Measurements from ENCODE around the gene NCOA7.
"Not testable (repeated sequence)": the region's sequence is repeated elsewhere in the genome, so short reads cannot be mapped to it uniquely, and the experiment has no call there.

NCOA7 gene

GRCh38 chr6:125930765-125931418, 140.1 kb downstream of the NCOA7 start:
- DNase-seq, result no peak

DNA sequence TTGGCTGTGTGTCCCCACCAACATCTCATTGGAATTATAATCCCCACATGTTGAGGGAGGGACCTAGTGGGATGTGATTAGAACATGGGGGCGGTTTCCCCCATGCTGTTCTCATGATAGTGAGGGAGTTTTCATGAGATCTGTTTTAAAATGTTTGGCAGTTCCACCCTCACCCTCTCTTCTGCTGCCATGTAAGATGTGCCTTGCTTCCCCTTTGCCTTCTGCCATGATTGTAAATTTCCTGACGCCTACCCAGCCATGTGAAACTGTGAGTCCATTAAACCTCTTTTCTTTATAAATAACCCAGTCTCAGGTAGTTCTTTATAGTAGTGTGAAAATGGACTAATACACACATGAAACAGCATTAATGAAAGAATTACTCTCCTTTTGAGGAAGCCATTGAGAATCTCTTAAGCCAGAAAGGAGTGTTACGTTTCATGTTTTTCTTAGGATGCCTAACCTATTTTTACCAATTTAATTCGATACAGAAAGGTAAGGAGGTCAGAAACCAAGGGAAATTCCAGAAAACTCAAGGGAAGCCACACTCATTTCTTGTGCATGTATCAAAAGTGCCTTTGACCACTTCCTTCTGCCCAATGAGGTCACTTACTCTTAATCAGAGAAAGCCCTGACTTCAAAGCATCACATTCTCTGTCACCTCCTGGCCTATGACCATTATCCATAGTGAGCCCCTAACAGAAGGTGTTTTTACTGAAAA, 141.1 kb downstream of the NCOA7 start:
- no peak for DNase-seq

DNA sequence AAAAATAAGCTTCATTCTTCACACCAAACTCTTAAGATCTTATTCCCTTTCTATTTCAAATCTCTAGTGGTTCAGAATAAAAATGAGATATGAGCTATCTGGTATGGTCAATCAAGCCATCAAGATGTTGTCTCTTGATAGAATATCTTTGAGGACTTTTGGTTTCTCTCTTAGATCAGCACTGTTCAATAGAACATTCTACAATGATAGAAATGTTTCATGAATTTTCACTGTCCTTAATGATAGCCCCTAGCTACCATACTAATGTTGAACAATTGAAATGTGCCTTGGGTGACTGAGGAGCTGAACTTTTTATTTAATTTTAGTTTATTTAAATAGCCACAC, 141.7 kb downstream of the NCOA7 start:
- no peak for DNase-seq

DNA sequence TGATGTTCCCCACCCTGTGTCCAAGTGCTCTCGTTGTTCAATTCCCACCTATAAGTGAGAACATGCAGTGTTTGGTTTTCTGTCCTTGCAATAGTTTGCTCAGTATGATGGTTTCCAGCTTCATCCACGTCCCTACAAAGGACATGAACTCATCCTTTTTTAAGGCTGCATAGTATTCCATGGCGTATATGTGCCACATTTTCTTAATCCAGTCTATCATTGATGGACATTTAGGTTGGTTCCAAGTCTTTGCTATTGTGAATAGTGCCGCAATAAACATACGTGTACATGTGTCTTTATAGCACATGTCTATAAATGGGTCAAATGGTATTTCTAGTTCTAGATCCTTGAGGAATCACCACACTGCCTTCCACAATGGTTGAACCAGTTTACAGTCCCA, 144.8 kb downstream of the NCOA7 start:
- DNase-seq, result not testable (repeated sequence)

GRCh38 chr6:125939026-125939425, 148.3 kb downstream of the NCOA7 start:
- no peak for DNase-seq

DNA sequence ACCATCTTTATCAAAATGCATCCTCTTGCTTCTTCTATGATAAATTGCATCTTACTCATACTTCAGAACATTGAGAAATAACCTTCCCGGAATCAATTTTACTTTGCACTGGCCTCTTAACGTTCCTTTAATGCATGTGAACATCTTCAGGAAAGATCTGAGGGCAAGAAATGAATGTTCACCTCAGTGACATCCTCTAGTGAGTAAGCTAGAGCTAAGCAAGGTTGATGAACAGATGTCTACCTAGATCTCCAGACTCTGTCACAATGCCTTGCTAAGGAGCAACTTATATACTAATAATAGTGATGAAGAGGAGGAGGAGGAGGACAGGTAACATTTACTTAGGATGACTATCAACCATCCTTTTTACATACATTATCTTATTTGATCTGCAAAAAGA, 149.0 kb downstream of the NCOA7 start:
- no peak for DNase-seq

DNA sequence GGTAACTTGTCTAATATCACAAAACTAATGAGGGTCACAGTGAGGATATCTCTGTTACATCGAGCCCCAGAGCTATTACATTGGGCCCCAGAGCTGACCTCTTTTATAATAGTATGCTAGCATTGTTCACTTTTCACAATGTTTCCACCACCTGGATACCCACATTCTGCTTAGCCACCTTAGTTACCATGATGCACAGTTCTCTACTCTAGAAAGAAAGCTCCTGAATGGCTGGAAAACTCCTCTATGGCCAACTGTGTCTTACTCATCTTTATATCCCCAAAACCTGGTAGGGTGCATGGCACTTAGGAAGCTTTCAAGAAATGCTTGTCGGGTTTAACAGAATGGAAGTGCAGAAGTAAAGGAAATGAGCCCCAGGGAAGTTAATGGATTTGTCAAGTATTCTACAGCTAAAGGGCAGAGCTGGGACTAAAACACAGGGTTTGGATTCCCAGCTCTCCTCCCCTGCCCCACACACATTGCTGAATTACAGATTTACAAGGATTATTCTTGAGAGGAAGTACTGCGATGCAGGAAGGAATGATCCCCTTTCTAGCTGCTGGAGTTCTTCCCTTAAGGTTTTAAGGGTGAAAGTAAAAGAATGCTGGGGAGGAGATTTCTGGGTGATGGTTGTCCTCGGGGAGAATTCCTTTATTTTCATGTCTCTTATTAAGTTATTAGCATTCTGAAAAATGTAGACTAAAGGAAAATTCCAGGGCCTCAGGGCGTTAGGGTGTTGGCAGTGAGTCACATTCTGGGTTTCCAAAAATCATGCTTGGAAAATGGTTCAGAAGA, 149.7 kb downstream of the NCOA7 start:
- no peak for DNase-seq

DNA sequence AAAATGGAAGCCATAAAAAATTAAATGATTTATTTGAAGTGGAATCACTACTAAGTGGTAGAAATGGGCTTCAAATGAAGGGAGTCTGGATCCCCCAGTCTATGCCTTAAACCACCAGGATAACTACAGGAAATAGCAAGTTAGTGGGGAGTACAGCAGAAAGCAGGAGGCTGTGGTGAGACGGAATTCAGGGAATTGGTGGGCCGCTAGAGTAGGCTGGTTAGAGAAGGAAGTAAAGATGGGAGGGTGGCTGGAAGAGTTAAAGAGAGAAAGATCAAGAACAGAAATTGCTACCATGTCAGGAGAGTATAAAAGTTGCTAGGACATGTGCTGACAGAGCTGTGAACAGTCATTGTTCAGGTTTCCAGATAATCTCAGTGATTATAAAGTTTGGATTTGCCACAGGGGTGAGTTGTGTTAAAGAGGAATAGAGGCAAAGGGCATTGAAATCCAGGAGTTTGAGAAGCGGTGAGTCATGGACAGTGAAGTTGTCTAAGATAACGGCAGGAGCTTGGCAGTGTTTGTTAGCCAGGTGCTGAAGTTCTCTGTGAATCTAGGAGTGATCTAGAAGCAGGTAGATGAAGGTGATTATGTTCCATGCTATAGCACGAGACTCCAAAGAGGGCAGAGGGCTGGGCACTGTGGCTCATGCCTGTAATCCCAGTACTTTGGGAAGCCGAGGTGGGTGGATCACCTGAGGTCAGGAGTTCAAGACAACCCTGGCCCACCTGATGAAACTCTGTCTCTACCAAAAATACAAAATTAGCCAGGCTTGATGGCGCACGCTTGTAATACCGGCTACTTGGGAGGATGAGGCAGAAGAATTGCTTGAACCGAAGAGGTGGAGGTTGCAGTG, 152.1 kb downstream of the NCOA7 start:
- DNase-seq, result no peak

DNA sequence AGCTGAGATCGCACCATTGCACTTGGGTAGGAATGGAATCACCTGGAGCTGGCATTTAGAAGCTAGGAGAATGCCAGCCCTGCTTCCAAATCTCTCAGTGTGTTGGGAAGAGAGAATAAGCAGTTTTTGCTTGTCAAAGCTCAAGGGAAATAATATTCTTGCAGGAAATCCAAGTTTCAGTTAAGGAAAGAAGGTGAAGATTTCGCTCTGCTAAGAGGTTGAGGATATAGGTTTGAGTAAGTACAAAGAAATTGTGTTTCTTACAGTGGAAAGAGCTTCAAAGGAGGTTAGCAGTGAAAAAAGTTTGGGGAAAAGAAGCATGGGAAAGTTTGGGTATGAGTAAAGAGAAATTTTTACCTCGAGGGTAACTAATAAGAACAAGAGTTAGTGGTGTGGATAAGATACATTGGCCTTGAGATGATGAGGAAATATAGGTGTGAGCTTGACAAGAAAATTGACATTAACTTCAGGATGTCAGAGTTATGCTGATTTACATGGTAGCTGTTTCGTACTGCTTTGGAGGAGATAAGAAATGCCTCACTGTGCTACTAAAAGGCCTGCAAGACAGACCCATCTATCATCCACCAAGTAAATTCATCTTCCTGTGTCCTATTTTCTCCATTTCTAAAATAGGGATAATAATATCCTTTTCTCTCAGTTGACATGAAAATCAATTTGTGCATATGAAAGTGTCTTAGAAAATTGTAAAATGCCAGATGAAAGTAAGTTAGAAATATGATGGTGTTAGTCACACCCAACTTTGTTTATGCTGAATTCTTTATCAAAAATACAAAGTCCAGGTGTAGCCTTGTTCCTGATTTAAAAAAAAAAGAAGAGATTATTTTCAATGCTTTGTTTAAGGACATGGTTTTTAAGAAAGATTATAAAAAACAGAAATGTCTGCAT, 153.0 kb downstream of the NCOA7 start:
- no peak for DNase-seq

- no peak for DNase-seq
These were observed 153.7 kb downstream of the NCOA7 start for GRCh38 chr6:125944434-125944816.

DNA sequence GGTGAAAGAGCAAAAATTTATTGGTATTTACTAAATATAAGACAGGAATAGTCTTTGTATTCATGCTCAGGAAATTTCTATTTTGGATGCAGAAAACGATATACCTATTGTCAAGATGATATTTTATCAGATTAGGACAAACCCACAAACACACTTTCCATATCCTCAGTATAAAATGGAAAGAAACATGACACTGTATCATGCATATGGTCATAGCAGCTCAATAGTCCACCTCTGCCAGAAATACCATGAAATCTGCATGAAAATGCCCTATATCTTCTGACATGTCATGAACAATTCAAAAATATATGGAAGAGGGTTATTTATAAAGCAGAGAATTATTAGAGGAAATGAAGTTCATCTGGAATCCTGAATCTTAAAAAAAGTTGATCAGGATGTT, 154.1 kb downstream of the NCOA7 start:
- no peak for DNase-seq

DNA sequence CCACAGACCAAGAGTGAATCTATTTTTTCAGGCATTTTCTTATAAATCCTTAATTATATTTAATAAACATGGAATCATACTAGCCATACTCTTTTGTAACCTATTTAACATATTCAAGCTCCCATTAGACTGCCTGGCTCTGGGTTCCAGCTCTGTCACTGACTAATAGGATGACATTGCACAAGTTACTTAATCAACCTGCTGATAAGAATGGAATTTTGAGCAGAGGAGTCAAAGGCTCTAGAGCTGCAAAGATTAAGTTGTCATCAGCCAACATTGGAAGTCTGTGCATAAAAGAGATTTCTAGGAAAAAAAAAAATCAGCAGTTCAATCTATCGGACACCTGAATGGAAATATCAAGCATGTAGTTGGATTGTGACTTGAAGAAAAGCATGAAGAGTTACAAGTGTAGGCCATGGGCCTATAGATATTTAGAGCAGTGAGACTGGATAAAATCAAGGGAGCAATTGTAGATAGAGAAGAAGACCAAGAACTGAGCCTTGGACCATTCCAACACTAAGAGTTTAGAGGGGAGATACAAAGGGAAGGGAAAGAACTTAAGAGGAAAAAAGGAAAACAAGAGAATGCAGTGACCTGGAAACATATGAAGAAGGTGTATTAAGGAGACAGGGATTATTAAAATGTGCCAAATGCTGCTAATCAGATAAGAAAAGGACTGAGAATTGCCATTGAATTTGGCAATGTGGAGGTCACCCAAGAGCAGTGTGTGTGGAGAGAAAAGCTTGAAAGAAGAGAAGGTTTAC, 154.8 kb downstream of the NCOA7 start:
- no peak for DNase-seq

- DNase-seq, result no peak
These were observed 156.9 kb downstream of the NCOA7 start for GRCh38 chr6:125947615-125948014.

DNA sequence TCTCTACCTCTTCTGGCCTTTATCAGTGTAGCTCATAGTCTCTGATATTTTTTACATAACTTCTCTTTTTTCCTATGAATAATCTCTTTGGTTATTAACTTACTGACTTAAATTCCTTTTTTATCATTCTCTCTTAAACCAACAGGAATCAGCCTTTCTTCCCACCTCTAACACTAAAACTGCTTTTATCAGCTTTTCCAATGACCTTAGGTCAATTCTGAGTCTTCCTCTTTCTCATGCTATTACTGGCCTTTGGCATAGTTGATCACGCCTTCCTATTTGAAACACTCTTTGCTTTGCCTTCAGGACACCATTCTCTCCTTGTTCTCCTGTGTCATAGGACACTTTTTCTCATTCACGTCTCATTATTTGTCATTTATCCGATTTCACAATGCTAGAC, 157.7 kb downstream of the NCOA7 start:
- no peak for DNase-seq

GRCh38 chr6:125949069-125949468, 158.3 kb downstream of the NCOA7 start:
- DNase-seq, result no peak

GRCh38 chr6:125950293-125950692, 159.5 kb downstream of the NCOA7 start:
- no peak for DNase-seq

DNA sequence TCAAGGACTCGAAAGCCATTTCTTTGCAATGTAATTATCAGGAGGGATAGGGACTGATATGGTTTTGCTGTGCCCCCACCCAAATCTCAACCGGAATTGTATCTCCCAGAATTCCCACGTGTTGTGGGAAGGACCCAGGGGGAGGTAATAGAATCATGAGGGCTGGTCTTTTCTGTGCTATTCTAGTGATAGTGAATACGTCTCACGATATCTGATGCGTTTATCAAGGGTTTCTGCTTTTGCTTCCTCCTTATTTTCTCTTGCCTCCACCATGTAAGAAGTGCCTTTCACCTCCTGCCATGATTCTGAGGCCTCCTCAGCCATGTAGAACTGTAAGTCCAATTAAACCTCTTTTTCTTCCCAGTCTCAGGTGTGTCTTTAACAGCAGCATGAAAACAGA, 160.0 kb downstream of the NCOA7 start:
- not testable (repeated sequence) for DNase-seq

DNA sequence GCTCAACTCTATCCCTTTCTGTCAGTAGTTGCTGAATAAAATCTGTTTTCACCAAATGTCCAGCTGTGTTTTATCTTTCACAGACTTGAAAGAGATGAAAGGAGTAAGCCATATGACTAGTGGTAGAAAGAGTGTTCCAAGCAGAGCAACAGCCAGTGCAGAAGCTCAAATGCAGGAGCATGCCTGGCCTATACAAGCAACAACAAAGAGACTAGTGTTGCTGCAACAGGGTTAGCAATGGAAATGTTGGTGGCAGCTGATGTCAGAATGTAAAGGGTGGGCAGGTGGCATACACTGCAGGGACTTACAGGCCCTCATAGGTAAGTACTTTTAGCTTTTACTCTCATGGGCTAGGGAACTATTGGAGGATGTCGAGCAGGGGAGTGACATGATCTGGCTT, 160.6 kb downstream of the NCOA7 start:
- no peak for DNase-seq

DNA sequence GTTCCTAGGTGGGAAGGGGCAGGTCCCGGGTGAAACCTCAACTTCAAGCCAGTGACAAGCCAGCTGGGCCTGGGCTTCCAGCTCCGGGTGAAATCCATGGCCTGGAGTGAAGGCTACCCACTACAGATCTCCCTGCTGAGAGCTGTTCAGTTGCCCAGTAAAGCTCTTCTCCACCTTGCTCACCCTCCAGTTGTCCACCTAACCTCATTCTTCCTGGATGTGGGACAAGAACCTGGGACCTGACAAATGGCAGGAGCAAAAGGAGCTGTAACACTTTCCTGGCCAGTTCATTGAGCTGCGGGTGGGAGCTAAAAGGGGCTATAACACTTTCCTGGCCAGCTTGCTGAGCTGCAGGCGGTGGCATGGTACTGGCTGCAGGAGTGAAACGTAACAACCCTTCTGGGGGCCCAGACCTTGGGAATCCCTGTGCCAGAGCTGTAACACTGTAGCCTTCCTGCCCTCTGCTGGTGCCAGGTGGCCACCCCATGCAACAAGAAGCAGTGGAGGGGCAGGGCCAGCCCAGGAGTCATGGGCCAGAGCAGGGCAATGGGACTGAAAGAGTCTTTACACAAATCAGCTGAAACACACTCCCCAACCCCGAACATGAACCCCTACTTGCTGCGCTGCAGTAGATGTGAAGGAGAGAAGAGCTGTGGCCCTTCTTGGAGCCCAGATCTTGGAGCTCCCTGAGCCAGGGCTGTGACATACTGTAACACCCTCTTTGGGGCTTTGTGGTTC, 162.2 kb downstream of the NCOA7 start:
- no peak for DNase-seq

DNA sequence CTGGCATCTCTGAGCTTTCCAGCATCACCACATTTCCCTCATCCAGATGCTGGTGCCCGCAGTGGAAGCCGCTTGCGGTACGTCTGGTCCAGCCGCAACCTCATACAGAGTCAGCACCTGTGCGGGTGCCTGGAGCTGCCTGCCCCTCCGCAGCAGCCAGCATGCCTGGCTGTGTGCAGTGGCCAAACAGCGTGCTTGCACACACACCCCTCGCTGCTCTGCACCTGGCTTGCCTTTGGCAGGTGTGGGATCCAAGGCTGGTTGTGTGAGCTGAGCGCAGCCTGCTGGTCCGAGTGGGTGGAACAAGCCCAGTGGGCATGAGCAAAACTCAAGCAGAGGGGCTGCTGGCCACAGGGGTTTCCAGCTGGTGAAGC, 162.7 kb downstream of the NCOA7 start:
- no peak for DNase-seq
